Measurements from ENCODE around the gene ZNF462. TPM values are rescaled to one million over a fixed set of nuclear protein-coding genes. Genes with fewer than 3 reads are reported as not detected.

ZNF462 gene
- polyA plus RNA-seq, 1 donor from 2014 or later = not detected

DNA sequence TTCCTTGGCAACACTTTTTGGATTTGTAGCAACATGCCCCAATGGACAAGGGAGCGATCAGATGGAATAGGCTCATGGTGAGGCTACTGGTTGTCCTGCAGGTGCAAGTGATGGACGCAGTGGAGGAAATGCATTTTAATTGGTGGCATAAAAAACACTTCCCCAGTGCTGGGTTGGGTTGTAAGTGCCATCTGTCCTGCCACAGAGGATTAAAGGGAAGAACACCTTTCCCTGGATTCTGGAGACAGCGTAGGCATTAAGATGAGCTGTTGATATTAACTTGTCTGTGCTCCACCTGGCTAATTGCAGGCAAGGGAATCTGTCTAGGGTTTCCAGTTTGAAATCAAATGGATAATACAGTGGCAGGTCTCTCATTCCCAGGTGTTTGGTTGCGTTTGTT is 173.4 kb downstream of the ZNF462 start:
- peaks cover 0 to 6% (median 1%) of the 10 kb centered on the region in 3 donors for H3K9me3 Mint-ChIP-seq
- no peaks in the 10 kb centered on the region for H3K36me3 Mint-ChIP-seq
- peaks cover 10% of the 10 kb centered on the region for H3K27me3 Mint-ChIP-seq
- no peak overlapping the region for H3K4me3 Mint-ChIP-seq
- H3K4me1 Mint-ChIP-seq = peaks cover 0 to 2% (median 0%) of the 10 kb centered on the region in 3 donors
- H3K27ac Mint-ChIP-seq = no peak overlapping the region

DNA sequence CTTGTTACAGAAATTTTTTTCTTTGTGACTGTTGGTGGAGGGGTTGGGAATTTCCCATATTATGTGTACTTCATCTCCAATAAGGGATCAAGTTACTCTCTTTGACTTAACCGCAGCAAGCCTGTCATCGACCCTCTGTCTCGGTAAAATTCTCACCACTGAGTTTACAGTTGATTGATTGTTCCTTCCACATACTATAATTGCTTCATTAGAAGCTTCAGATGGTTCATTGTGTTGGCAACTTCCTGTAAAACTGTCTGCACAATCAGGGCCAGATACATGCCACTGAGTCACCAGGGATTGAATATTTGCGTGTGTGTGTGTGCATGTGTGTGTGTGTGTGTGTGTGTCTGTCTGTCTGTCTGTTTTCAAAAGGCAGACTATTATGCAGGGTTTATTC is 176.6 kb downstream of the ZNF462 start:
- Mint-ChIP-seq H3K27me3 (peaks cover 13% of the 10 kb centered on the region), H3K27ac (no peak overlapping the region), H3K9me3 (peaks cover 0 to 4% (median 1%) of the 10 kb centered on the region in 3 donors)

DNA sequence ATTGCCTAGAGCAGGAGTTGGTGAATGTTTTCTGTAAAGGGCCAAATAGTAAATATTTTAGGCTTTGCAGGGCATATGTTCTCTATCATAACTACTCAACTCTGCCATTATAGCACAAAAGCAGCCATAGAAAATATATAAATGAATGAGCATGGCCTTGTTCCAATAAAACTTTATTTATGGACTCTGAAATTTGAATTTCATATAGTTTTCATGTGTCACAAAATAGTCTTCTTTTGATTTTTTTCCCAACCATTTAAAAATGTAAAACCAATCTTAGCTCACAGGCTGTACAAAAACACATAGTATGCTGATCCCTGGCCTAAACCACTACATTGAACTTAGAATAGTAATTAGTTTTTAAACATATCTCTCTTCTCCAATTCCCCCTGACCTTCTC is 179.6 kb downstream of the ZNF462 start:
- Mint-ChIP-seq H3K9me3 (peaks cover 0 to 4% (median 1%) of the 10 kb centered on the region in 3 donors), H3K36me3 (no peaks in the 10 kb centered on the region), H3K27ac (no peak overlapping the region), H3K27me3 (peaks cover 6% of the 10 kb centered on the region), H3K4me1 (peaks cover 0 to 9% (median 2%) of the 10 kb centered on the region in 3 donors), H3K4me3 (no peak overlapping the region)

More for the DNA sequence above, 176.6 kb downstream of the ZNF462 start:
- Mint-ChIP-seq H3K36me3 (no peaks in the 10 kb centered on the region), H3K4me3 (no peak overlapping the region), H3K4me1 (peaks cover 0 to 2% (median 2%) of the 10 kb centered on the region in 3 donors)

DNA sequence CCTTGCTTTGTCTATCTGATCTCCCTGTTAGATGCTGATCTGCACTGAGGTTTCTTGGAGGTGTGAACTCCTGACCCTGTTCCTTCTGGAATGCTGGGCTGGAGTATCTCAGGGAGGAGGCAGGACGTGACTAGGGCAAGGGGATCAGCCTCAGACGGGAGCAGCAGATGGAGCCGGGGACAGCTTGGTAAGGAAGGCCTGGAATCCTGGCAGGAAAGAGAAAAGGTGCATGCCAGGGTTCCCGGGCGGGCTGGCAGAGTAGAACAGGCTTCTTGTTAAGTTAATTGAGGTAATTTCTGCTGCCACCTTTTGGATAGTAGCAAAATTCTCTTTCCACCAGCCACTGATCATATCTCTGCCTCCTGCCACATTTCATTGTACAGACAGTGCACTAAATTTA is 180.9 kb downstream of the ZNF462 start:
- peaks cover 5% of the 10 kb centered on the region for H3K27me3 Mint-ChIP-seq
- H3K36me3 Mint-ChIP-seq = no peaks in the 10 kb centered on the region
- no peak overlapping the region for H3K27ac Mint-ChIP-seq
- H3K4me3 Mint-ChIP-seq = no peak overlapping the region
- H3K9me3 Mint-ChIP-seq = peaks cover 0 to 4% (median 1%) of the 10 kb centered on the region in 3 donors
- peaks cover 0 to 9% (median 2%) of the 10 kb centered on the region in 3 donors for H3K4me1 Mint-ChIP-seq

DNA sequence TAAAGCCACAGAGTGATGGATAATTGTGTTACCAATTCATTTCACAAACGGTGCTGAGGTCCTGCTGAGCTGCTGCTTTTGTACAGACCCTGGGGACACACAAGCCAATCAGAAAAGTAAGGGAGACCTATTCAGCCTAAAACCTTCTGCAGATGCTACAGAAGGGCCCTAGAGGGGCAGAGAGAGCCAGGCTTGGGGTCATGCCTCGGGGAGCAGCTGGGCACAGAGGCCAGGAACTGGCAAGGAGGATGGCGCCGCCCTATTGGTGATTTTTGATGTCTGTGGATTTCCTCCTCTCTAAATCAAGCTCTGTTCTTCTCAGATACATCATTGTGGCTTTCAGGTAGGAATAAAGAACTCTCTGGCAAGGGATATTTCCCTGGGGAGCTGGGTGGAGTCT is 181.9 kb downstream of the ZNF462 start:
- no peaks in the 10 kb centered on the region for H3K36me3 Mint-ChIP-seq
- H3K27ac Mint-ChIP-seq = no peak overlapping the region
- H3K27me3 Mint-ChIP-seq = peaks cover 5% of the 10 kb centered on the region
- H3K4me3 Mint-ChIP-seq = no peak overlapping the region
- H3K4me1 Mint-ChIP-seq = peaks cover 0 to 9% (median 2%) of the 10 kb centered on the region in 3 donors
- H3K9me3 Mint-ChIP-seq = peaks cover 0 to 3% (median 1%) of the 10 kb centered on the region in 3 donors

DNA sequence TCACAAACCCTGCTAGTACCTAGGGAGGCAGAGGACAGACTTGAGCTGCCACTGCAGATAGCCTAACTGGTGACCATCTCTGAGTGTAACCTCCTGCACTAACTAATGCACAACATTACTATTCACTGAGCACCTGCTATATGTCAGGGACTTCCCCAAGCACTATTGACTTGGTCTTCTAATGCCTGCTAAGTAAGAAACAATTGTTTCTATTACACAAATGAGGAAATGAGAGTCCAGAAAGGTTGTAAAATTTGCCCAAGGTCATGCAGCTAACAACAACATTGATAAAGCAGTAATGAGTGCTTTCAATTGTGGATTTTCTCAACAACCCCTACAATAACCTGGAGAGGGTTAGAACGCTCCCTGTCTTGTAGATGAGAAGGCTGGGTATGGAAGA is 183.7 kb downstream of the ZNF462 start:
- H3K27me3 Mint-ChIP-seq = peaks cover 3% of the 10 kb centered on the region

DNA sequence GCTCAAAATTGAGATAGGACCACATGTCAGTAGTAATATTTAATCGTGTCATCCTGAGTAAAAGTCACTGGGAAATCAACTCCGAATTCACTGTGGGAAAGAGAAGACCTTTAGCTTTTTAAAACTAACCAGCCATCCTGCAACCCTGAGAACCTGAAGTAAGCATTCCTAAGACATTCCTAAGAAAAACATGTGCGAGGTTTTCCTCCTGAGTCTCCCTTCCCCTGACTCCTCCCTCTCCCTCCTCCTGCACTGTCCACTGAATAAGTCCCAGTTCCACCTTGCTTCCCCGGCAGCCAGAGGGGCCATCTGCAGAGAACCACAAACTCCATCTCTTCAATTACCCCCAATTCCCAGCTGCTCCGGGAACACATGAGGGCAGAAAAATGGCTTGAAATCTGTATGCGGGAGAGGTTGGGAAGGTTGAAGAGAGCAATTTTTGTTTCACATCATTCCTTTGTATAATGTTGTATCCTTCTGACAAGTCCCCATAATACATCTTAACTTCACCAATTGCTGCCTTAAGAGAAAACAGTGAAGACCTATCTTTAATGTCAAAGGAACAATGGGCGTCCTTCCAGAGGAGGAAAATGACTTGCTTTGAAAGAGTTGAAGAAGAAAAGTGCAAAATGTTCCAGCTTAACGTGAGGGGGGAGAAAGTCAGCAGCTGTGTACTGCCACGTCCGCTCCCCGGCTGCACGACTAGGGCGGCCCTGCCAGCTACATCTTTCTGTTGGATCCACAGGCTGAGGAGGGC is 186.3 kb downstream of the ZNF462 start:
- Mint-ChIP-seq H3K4me1 (peaks cover 0 to 7% (median 0%) of the 10 kb centered on the region in 3 donors), H3K36me3 (no peaks in the 10 kb centered on the region), H3K27ac (no peak overlapping the region), H3K9me3 (no peaks in the 10 kb centered on the region), H3K27me3 (no peaks in the 10 kb centered on the region), H3K4me3 (no peak overlapping the region)

More for the DNA sequence above, 183.7 kb downstream of the ZNF462 start:
- Mint-ChIP-seq H3K36me3 (no peaks in the 10 kb centered on the region), H3K9me3 (no peaks in the 10 kb centered on the region), H3K4me3 (no peak overlapping the region), H3K4me1 (peaks cover 0 to 7% (median 2%) of the 10 kb centered on the region in 3 donors), H3K27ac (no peak overlapping the region)

DNA sequence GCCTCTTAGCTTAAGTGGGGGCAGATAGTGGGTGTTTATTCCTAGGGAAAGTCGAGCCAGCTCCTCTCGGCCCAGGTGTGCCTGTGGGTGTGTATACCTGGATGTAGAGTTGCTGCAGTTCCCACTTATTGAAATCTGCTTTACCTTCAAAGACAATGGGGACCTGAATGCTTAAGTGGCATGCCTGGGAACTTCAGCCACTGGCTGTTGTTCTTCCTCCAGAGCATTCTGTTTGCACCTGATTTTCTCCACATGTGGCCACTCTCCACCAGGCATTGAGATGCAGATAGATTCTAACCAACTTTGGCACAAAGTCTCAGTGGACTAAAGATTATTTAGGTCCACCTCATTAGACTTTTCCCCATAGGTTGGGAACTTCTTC is 186.8 kb downstream of the ZNF462 start:
- Mint-ChIP-seq H3K4me3 (no peak overlapping the region), H3K27ac (no peak overlapping the region), H3K4me1 (peaks cover 0 to 7% (median 0%) of the 10 kb centered on the region in 3 donors), H3K27me3 (no peaks in the 10 kb centered on the region), H3K36me3 (no peaks in the 10 kb centered on the region), H3K9me3 (no peaks in the 10 kb centered on the region)

DNA sequence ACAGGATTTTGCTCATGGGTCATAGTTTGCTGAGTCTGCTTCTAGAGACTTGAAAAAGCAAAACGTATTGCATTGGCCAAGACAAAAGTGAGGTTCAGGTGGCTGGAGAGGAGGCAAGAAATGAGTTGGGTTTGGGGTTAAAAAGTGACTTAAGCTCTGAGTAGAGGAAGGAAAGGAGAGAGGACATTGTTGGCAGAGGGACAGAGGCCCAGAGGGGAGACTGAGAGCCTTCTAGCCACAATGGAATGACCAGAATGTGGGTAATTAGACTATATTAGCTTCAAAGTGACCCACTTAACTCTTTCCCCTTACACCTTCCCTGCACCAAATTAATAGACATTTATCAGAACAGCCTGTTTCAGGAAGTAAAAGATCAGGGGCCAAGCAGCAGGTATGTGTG is 188.4 kb downstream of the ZNF462 start:
- H3K4me3 Mint-ChIP-seq = no peak overlapping the region
- H3K36me3 Mint-ChIP-seq = no peaks in the 10 kb centered on the region
- no peak overlapping the region for H3K27ac Mint-ChIP-seq
- H3K9me3 Mint-ChIP-seq = no peaks in the 10 kb centered on the region
- peaks cover 0 to 4% (median 0%) of the 10 kb centered on the region in 3 donors for H3K4me1 Mint-ChIP-seq
- H3K27me3 Mint-ChIP-seq = no peaks in the 10 kb centered on the region

DNA sequence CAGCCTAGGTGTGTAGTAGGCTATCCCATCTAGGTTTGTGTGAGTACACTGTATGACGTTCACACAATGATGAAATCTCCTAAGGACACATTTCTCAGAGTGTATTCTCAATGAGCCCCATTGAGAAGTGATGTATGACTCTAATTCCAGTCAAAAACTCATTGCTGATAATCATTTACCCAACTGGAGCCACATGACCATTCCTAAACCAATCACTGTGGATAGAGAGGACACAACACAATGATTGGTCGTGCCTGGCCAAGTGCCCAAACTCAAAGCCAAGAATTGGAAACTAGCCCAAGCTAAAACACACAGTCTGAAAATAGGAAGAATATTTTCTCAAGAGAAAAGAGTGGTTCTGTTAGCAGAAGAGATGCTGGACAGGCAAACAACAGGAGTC is 191.2 kb downstream of the ZNF462 start:
- H3K4me1 Mint-ChIP-seq = peaks cover 0 to 1% (median 0%) of the 10 kb centered on the region in 3 donors
- no peaks in the 10 kb centered on the region for H3K36me3 Mint-ChIP-seq
- H3K27ac Mint-ChIP-seq = no peak overlapping the region
- H3K27me3 Mint-ChIP-seq = no peaks in the 10 kb centered on the region
- peaks cover 0 to 2% (median 0%) of the 10 kb centered on the region in 3 donors for H3K9me3 Mint-ChIP-seq
- H3K4me3 Mint-ChIP-seq = no peak overlapping the region

DNA sequence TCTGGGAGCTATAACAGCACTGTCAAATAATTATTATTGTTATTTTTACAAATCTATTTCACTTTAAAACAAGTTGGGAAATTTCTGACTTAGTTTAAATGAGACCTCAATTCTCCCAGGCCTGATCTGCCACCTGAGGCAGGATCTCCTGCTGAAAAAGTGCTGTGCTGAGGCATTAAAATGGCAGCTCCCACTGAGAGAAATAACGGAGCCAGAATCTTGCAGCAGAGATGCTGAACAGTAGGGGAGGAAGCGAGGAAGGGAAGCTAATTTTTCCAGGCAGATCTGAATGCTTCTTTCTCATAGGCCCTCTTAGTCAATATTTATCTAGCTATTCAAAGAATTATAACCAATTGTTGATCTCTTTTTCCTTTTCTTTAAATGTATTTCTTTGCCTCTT is 196.3 kb downstream of the ZNF462 start:
- H3K9me3 Mint-ChIP-seq = peaks cover 2 to 6% (median 2%) of the 10 kb centered on the region in 3 donors
- no peaks in the 10 kb centered on the region for H3K27me3 Mint-ChIP-seq
- H3K4me3 Mint-ChIP-seq = no peak overlapping the region

DNA sequence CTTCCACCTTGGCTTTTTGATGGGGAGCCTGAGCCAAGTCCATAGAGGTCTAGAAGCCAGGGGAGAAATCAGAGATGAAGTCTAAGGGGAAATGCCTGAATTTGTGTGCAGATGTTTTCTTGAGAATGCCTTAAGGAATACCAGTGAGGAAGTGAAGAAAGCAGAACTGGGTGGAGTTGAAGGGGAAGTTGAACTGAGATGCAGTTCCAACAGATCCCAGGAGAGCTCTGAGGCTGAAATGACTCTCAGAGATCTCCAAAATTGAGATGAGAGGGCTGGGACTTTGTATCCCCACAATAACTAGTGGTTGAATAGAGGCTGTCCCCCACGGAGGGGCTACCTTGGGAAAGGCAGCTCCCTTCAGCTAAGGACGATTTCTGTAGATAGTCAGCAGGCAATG is 197.1 kb downstream of the ZNF462 start:
- peaks cover 2 to 6% (median 6%) of the 10 kb centered on the region in 3 donors for H3K9me3 Mint-ChIP-seq
- H3K4me1 Mint-ChIP-seq = peaks cover 0 to 3% (median 0%) of the 10 kb centered on the region in 3 donors
- H3K27me3 Mint-ChIP-seq = no peaks in the 10 kb centered on the region
- H3K36me3 Mint-ChIP-seq = no peaks in the 10 kb centered on the region
- H3K4me3 Mint-ChIP-seq = no peak overlapping the region
- no peak overlapping the region for H3K27ac Mint-ChIP-seq

More for the DNA sequence above, 196.3 kb downstream of the ZNF462 start:
- peaks cover 0 to 3% (median 0%) of the 10 kb centered on the region in 3 donors for H3K4me1 Mint-ChIP-seq
- H3K36me3 Mint-ChIP-seq = no peaks in the 10 kb centered on the region
- H3K27ac Mint-ChIP-seq = no peak overlapping the region

Data from IgD-negative memory B cell (primary cell).